GM21367 (cell line): Measurements from ENCODE around the gene WSB1.

Experiments
- ATAC-seq: cut with Tn5 transposase; IDR thresholded peaks from one replicate; pipeline ENCODE4 v1.9.1; 2021; ENCODE audit not compliant: unreplicated experiment

WSB1 gene

DNA sequence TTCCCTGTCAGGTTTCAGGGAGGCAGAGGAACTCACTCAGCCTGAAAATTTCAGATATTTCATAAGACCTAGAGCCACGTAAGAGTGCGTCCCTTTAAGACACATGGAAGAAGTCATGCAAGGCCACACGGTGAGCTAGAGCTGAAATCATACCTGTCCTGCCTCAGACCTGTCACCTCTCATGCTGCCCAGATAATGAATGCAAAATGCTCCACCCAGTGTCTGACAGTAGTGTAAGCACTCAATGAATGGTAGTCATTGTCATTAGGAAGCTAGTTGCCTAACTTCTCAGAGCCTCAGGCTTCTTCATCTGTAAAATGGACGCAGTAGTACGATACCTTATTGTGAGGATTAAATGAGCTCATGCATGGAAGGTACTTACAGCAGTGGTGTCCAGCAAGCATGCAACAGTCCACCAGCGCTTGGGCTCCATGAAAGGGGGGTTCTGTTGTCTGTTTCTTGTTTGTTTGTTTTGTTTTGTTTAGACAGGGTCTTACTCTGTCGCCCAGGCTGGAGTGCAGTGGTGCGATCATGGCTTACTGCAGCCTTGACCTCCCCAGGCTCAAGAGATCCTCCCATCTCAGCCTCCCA is 60.7 kb downstream of the WSB1 start:
- no peak for ATAC-seq

DNA sequence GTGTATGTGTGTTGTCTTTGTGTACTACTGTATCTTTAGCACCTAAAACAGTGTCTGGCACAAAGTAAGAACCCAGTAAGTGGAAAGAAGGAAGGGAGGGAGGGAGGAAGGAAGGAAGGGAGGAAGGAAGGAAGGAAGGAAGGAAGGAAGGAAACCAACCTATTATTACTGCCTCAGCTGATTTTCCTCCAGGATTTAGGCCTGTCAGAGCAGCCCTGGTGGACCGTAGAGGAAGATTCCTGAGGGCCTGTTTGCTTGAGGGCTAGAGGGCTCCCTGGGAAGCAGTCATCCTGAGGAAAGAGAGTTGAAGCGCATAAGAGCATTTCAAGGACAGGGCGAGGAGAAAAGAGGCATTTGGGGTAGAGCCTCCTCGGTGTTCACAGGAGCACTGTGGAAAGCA is 61.5 kb downstream of the WSB1 start:
- ATAC-seq: no peak

DNA sequence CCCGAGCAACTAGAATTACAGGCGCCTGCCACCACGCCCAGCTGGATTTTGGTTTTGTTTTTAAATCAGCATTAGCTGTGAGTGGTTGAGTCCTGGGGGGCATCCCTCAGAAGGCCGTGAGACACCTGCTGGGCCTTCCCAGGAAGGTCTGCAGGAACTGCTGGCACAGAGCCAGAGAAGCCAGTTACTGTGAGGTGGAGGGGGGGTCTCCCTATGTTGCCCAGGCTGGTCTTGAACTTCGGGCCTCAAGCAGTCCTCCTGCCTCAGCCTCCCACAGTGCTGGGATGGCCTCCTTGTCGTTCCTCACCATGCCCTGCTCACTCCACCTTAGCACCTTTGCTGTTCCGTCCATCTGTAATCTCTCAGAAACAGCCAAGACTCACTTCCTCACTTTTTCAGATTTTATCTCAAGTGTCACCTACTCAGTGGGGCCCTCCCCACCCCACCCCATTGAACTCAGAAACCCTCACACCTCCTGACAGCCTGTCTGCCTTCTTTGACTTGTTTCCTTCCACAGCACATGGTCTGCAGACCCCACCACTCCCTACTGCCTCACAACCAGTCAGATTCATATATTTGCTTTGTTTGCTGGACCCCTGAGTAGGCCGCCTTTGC is 62.3 kb downstream of the WSB1 start:
- ATAC-seq: no peak

DNA sequence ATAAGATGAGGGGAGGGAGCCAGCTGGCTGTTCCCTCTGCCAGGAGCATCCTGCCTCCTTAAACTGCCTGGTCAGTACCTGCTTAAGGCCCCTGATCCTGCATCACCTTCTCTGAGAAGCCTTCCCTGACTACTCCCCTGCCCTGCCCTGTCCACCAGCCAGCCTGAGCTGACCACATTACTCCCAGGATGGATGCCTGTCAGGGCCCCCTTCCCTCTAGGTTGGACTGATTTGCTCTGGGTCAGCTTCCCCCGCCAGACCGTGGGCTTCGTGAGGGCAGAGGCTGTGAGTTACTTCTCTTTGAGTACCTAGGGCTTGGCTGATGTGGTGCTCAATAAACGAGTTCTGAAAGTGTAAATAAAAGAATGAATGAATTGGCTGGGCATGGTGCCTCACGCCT is 63.3 kb downstream of the WSB1 start:
- no peak for ATAC-seq

DNA sequence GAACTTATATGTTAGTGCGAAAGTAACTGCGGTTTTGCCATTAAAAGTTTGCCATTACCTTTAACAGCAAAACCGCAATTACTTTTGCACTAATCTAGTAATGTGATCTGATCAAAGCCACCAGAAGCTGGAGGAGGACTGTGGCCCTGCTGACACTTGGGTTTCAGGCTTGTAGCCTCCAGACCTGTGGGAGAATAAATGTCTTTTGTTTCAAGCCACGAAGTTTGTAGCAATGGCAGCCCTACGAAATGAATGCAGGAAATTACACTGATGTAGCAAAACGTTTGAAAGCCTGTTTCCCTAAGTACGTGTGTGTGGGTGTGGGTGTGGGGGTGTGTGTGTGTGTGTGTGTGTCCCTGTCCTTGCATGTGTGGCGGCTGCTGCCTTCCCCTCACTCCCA is 66.6 kb downstream of the WSB1 start:
- no peak for ATAC-seq

DNA sequence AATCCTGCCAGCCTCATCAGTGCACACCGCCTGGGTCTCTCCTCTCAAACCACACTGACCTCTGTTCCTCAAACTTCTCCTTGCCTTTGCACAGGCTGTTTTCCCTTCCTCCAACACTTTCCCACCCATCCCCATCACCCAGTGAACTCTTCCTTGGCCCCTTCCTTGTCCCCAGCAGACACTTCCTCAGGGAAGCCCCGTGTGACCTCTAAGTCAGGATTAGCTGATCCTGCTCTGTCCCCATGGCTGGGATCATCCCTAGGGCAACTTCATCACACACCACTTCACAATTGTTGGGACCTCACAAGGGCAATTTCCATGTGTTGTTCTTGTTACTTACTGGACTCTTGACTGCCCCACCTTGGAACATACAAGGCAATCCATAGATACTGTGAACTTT is 67.8 kb downstream of the WSB1 start:
- no peak for ATAC-seq

DNA sequence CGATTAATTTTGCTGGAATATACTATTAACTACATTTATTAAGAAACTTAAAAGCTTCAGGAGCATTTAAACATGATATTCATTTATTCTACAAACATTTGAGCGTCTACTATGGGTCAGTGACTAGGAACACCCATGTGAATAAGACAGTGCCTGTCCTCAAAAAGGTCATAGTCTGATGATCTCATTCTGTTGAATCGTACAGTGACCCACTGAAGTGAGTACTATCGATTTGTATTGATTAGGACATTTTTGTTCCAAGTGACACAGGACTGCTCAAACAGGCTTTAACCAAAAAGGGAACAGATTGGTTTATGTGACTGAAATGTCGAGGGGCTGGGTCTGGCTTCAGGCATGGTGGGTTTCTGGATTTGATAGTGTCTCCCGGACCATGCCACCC is 68.6 kb downstream of the WSB1 start:
- ATAC-seq: no peak

DNA sequence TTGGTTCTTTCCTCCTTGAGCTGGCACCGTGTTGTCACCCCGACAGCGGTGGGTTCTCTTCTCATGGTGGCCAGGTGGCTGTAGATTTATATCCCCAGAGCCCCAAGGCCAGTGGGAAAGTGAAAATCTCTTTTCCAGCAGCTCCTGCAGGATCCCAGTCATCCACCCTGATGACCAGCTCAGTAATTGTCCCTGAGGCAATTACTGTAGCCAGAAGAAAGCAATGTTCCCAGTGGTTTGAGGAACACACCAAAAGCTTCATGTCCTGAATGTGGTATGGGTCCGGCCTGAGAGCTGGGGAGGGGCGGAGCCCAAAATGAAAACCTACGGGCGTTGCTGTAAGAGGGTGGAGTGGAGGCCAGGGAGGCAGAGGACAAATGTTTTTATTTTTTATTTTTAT is 69.0 kb downstream of the WSB1 start:
- no peak for ATAC-seq

DNA sequence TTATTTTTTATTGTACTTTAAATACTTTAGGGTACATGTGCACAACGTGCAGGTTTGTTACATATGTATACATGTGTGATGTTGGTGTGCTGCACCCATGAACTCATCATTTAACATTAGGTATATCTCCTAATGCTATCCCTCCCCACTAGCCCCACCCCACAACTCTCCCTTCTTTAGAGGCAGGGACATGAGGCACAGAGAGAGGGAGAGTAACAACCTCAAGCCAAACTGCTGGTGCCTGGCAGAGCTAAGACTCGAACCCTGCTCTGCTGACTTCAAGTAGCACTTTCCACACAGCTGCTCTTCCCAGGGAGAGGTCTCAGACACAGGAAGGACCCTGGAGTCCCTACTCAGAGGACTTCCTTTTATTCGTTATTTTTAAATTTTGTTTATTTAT is 69.4 kb downstream of the WSB1 start:
- ATAC-seq: no peak
